NCI-H128 (cell line): ENCODE data around the gene TTLL9.
"Not testable (repeated sequence)": the region's sequence is repeated elsewhere in the genome, so short reads cannot be mapped to it uniquely, and the experiment has no call there.

Source experiments
- DNase-seq: peaks from one replicate; lab custom pipeline; 2025; ENCODE audit not compliant: unreplicated experiment; lab: John Stamatoyannopoulos, UW

Gene TTLL9

DNA sequence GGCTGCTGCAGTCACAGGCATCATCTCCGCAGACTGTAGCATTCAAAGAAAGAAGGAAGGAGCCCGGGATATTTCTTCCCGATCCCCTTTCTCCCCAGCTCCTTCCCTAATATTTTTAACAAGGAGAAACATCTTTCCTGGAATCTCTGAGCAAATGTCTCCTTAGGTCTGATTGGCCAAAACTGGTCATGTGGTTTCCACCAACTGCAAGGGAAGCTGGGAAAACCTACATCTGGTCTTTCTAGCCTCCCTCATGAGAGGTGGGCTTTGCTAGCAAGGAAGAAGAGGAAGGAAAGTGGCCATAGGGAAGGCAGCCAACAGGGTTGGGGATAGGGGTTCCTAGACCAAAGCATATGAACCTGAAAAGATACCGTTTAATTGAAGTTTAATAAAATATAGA lies 46.3 kb downstream of the TTLL9 start:
- no peak for DNase-seq

GRCh38 chr20:31917962-31918412 lies 47.6 kb downstream of the TTLL9 start:
- DNase-seq: not testable (repeated sequence)

DNA sequence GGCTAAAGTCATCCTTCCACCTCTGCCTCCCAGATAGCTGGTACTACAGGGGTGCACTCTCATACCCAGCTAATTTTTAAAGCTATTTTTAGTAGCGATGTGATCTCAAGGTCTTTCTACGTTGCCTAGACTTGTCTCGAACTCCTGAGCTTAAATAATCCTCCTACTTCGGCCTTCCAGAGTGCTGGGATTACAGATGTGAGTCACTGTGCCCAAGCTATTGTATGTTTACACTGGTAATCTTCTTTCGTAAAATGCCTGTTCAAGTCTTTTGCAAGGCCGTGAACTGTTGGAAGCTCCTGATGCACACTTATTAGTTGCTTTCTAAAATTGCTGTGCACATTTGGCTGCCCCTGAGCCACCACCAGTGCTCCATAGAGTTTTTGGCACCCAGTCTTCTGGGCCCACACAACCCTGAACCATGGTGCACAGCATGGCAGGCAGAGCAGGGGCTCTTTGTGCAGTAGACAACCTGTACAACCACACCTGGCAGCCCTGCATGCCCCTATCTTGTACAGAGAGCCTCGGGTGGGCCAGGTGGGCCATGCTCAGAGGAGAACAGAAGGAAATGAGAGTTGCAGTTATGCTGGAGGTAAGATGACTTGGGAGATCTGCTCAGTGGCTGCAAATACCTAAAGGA lies 48.2 kb downstream of the TTLL9 start:
- no peak for DNase-seq

- DNase-seq: no peak
Observed at GRCh38 chr20:31919410-31920155, 49.1 kb downstream of the TTLL9 start.

- no peak for DNase-seq
Observed at GRCh38 chr20:31920275-31920855, 49.9 kb downstream of the TTLL9 start.

DNA sequence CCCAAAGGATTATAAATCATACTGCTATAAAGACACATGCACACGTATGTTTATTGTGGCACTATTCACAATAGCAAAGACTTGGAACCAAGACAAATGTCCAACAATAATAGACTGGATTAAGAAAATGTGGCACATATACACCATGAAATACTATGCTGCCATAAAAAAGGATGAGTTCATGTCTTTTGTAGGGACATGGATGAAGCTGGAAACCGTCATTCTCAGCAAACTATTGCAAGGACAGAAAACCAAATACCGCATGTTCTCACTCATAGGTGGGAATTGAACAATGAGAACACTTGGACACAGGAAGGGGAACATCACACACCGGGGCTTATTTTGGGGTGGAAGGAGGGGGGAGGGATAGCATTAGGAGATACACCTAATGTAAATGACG lies 51.0 kb downstream of the TTLL9 start:
- not testable (repeated sequence) for DNase-seq

DNA sequence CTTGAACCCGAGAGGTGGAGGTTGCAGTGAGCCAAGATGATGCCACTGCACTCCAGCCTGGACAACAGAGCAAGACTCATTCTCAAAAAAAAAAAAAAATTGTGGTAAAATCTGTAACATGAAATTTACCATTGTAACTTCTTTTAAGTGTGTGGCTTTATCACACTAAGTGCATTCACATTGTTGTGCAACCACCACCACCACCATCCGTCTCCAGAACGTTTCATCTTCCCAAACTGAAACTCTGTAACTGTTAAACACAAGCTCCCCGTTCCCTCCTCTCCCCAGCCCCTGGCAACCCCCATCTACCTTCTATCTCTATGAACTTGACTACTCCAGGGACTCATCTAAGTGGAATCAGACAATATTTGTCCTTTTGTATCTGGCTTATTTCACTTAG lies 51.7 kb downstream of the TTLL9 start:
- DNase-seq: no peak

GRCh38 chr20:31922588-31922987 lies 52.2 kb downstream of the TTLL9 start:
- no peak for DNase-seq

DNA sequence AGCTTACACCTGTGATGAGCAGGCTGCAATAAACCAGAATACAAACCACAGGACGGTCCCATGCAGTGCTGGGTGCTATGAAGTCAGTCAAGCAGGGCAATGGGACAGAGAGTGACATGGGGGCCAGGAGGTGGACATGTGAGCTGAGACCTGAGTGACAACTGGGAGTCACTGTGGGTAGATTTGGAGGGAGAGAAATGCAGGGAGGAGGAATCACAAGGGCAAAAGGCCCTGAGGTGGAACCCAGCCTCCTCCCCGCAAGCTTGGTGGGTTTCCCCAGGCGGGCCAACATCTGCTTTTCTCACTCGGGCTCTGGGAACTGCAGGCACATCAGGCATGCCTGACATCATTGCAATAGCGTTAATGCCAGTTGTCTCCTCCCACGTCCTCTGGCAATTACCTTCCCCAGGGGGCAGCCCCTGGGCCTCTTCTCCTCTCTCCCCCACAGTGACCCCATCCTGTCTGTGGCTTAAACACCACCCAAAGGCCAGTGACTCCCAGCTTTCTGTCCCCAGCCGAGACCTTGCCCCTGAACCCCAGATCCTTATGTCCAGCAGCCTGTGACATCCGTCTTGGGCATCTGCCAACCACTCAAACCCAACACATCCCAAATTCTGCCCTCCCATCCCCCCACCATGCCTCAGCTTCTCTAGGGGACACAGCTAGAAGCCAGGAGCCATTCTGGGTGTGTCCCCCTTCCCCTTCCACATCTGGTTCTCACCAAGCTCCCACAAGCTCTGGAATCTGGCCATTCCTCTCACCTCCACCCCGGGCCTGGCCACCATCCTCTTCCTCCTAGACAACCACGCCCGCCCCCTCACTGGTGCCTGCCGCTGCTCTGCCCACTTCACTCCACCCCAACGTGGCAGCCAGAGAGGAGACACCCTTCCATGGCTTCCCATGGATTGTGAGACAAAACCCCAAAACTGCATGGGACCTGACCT lies 53.2 kb downstream of the TTLL9 start:
- DNase-seq: no peak

DNA sequence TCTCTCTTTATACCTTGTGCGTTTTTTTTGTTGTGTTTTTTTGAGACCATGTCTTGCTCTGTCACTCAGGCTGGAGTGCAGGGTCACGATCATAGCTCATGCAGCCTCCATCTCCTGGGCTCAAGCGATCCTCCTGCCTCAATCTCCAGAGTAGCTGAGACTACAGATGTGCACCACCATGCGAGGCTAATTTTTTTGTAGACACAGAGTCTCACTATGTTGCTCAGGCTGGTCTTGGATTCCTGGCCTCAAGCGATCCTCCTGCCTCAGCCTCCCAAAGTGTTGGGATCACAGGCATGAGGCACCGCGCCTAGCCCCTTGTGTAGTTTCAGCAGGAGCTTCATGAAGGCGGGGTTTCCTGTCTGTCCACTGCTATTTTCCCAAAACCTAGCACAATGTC lies 54.1 kb downstream of the TTLL9 start:
- no peak for DNase-seq

DNA sequence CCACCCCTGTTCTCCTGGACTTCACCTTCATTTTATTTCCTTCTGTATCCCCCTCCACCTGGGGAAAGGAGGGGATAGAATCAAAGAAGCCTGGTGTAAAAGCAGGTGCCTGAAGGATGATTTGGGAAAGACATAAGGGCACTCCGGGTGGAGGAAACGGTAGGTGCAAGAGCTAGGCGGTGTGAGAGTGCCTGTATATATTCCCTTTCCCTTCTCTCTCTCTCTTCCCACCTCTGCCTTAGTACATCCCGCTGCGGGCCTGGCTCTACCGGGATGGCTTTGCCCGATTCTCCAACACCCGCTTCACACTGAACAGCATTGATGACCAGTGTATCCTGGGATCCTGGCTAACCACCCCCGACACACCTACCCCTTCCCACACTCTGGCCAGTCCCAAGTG lies 55.2 kb downstream of the TTLL9 start:
- DNase-seq: no peak

GRCh38 chr20:31926493-31926892 lies 56.1 kb downstream of the TTLL9 start:
- DNase-seq: no peak

DNA sequence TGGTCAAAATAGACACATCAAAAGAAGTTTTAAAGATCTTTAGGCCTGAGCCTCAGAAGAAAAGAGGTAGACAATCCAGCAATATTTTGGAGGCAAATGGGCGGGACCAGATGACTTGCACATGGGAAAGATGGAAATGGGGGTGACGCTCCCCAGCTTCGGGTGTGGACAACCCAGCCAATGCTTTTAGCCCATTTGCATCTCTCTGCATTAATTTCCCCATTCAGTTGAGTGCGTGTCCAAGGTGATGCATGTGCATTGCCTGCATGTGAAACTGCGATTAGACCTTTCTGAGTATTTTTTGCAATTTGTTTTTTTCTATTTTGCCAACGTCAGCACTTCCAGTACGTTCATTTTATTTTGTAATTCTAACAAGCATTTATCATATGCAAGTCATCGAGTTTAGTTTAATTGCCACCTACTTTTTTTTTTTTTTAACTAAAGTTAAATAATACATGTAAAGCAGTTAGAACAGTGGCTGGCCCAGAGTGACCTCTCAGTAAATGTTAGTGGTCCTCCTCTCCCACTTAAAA lies 57.3 kb downstream of the TTLL9 start:
- no peak for DNase-seq

- DNase-seq: not testable (repeated sequence)
Observed at GRCh38 chr20:31929631-31930030, 59.2 kb downstream of the TTLL9 start.

DNA sequence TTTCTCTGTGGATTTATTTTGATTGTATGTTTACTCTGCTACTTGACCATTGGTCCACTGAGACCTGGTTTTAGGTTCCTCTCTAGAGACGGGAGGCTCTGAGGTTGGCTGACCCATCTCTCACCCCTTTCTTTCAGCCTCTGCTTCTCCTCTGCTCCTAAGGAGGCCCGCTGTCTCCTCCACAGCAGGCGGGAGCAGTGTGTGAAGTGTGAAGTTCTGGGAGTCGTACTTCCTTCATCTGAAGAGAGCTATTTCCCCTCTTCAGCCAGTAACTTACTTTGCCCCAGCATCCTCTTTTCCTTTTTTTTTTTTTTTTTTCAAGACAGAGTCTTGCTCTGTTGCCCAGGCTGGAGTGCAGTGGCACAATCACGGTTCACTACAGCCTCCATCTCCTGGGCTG lies 60.3 kb downstream of the TTLL9 start:
- DNase-seq: no peak

GRCh38 chr20:31933698-31934097 lies 63.3 kb downstream of the TTLL9 start:
- no peak for DNase-seq

GRCh38 chr20:31934491-31934890 lies 64.1 kb downstream of the TTLL9 start:
- DNase-seq: no peak

- no peak for DNase-seq
Observed at GRCh38 chr20:31934968-31935764, 64.7 kb downstream of the TTLL9 start.

- DNase-seq: no peak
Observed at GRCh38 chr20:31936420-31936819, 66.0 kb downstream of the TTLL9 start.

DNA sequence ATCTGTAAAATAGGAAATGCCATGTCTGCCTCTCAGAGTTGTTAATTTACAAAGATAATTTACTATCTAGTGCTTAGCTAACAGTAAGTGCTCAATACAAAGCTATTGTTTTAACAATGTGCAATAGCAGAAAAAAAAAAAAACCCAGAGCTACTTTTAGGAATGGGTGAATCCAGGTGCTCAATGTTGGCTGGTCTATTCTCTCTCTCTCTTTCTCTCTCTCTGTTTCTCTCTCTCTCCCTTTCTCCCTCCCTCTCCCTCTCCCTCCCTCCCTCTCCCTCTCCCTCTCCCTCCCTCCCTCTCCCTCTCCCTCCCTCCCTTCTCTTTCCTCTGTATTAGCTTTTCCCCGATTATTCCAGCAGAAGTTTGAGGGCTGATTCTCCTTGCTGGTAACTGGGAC lies 67.4 kb downstream of the TTLL9 start:
- DNase-seq: no peak
